H1 (cell line): ENCODE results near the gene ATG9B.

Experiments used
- ATF2 ChIP-seq: IDR thresholded peaks from 2 replicates; pipeline ENCODE4 v1.6.1; 2012; ENCODE audit warnings: low read length, inconsistent platforms
- CTCF ChIP-seq, 3 experiments: IDR thresholded peaks; 1 replicate in 2 of 3; 2 replicates in 1 of 3; pipeline versions ENCODE4 v1.5.1 to v1.6.1; 2011; ENCODE audit warnings: low read length in 3 of 3, mild to moderate bottlenecking in 3 of 3, inconsistent platforms in 2 of 3, low read depth in 1 of 3, moderate library complexity in 1 of 3; ENCODE audit not compliant: insufficient read depth in 1 of 3; ENCODE audit errors: control extremely low read depth in 1 of 3
- POLR2A ChIP-seq, 2 experiments: IDR thresholded peaks; 1 replicate in 1 of 2; 2 replicates in 1 of 2; pipeline ENCODE4 v1.6.1; 2011; ENCODE audit warnings: low read depth in 2 of 2, low read length in 2 of 2, mild to moderate bottlenecking in 2 of 2; ENCODE audit errors: control extremely low read depth in 1 of 2
- POLR2AphosphoS5 ChIP-seq: IDR thresholded peaks from 2 replicates; pipeline ENCODE4 v1.6.1; 2011; ENCODE audit warnings: low read depth, low read length
- TAF1 ChIP-seq: IDR thresholded peaks from 2 replicates; pipeline ENCODE4 v1.6.1; 2011; ENCODE audit warnings: mild to moderate bottlenecking, low read depth, low read length

GRCh38 chr7:151043959-151044358, 19.7 kb upstream of the ATG9B start:
- TF ChIP-seq TAF1 = no peak
- no peak for TF ChIP-seq ATF2
- TF ChIP-seq POLR2AphosphoS5 = no peak
- no peak for TF ChIP-seq POLR2A (IDR thresholded peaks at IDR 0.05; ENCODE audit: control extremely low read depth in 1 of 2, low read depth in 2 of 2, low read length in 2 of 2)
- TF ChIP-seq CTCF (IDR thresholded peaks at IDR 0.05; ENCODE audit: control extremely low read depth in 1 of 3, insufficient read depth in 1 of 3, low read depth in 1 of 3, low read length in 3 of 3) = no peak
